ENCODE data around the gene CADPS. TPM values are rescaled to one million over a fixed set of nuclear protein-coding genes. Genes with fewer than 3 reads are reported as not detected.

CADPS gene
- total and polyA plus RNA-seq, 8 donors = 16.1 to 112 (median 26.0) TPM

DNA sequence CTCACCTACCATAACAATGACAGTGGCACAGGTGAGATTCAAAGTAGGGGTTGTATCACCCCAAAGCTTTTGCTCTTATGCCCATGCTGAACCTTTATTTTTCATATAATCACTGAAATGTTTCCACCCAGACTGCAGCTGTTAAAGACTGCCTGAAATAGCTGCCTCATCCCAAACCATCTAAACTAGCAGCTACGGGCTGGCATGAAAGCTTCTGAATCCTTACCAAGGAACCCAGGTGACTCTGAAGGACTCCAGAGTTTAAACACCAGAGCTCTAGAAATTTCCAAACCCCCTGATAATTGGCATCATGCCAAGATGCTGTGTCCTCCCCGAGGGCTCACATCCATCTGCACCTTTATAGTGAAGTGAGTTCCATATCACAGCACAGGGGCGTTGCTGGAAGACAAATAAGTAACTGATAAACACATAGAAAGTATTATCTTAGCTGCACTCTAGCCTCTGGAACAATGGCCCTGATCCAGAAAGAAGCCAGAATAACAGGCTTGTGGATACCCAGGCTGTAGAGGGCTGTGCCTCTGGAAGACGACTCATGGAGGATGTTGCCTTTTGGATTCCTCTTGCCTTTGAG is 238.9 kb downstream of the CADPS start:
- WGBS, 2 donors = 33 to 37% methylated on average over 4 of the region's 4 CpGs
- no peak for ATAC-seq
- H3K36me3 ChIP-seq = no peaks in the 10 kb centered on the region
- no peak for DNase-seq
- FAIRE-seq = no peak
- no peak overlapping the region for H3K4me3 ChIP-seq
- intact Hi-C loops (cut with DNase I) = no loop called here
- no peaks in the 10 kb centered on the region for H3K27me3 ChIP-seq
- no peak overlapping the region for H3K27ac ChIP-seq
- no peaks in the 10 kb centered on the region for H3K4me1 ChIP-seq
- H3K9me3 ChIP-seq = no peaks in the 10 kb centered on the region
- TF ChIP-seq, protein P1, sequence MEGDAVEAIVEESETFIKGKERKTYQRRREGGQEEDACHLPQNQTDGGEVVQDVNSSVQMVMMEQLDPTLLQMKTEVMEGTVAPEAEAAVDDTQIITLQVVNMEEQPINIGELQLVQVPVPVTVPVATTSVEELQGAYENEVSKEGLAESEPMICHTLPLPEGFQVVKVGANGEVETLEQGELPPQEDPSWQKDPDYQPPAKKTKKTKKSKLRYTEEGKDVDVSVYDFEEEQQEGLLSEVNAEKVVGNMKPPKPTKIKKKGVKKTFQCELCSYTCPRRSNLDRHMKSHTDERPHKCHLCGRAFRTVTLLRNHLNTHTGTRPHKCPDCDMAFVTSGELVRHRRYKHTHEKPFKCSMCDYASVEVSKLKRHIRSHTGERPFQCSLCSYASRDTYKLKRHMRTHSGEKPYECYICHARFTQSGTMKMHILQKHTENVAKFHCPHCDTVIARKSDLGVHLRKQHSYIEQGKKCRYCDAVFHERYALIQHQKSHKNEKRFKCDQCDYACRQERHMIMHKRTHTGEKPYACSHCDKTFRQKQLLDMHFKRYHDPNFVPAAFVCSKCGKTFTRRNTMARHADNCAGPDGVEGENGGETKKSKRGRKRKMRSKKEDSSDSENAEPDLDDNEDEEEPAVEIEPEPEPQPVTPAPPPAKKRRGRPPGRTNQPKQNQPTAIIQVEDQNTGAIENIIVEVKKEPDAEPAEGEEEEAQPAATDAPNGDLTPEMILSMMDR (IDR thresholded peaks at IDR 0.05) = no peak

GRCh38 chr3:62632510-62633294 is 242.5 kb downstream of the CADPS start:
- intact Hi-C loops (cut with DNase I) = no loop called here
- peak in 1 of 4 donors; percentile 30 for ATAC-seq

DNA sequence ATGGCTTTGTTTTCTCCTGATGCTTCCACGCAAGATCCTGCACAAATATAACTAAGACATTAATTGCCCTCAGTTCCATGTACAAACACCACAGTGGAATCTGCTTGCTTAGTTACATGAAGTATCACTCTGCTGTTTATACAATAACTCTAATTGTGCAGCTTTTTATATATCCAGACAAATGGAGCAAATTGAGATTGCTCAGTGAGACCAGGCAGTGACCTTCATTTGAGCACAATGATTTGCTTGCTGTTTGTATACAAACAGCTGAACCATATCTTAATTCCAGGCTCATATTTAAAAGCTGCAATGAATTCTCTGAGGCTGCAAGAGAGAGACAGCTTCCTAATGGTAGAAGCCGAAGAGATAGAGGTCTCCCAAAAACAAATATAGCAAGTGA is 243.7 kb downstream of the CADPS start:
- DNase-seq (no peak), FAIRE-seq (no peak), ATAC-seq (peak in 2 of 4 donors; percentile 57 to 69)
- H3K4me3 ChIP-seq = no peak overlapping the region
- 66 to 81% methylated on average over 2 of the region's 2 CpGs for WGBS, 2 donors
- H3K4me1 ChIP-seq = no peaks in the 10 kb centered on the region
- TF ChIP-seq, protein P1 (IDR thresholded peaks at IDR 0.05) = no peak
- H3K27me3 ChIP-seq = no peaks in the 10 kb centered on the region
- no peaks in the 10 kb centered on the region for H3K9me3 ChIP-seq
- intact Hi-C loops (cut with DNase I) = no loop called here
- no peaks in the 10 kb centered on the region for H3K36me3 ChIP-seq
- H3K27ac ChIP-seq = no peak overlapping the region

More at GRCh38 chr3:62632510-62633294, 242.5 kb downstream of the CADPS start:
- H3K9me3 ChIP-seq = no peaks in the 10 kb centered on the region
- DNase-seq (no peak), FAIRE-seq (no peak)
- H3K4me3 ChIP-seq = no peak overlapping the region
- no peaks in the 10 kb centered on the region for H3K4me1 ChIP-seq
- H3K27me3 ChIP-seq = no peaks in the 10 kb centered on the region
- no peak overlapping the region for H3K27ac ChIP-seq
- TF ChIP-seq, protein P1 (IDR thresholded peaks at IDR 0.05) = no peak
- no peaks in the 10 kb centered on the region for H3K36me3 ChIP-seq
- WGBS, 2 donors = 30 to 37% methylated on average over 11 of the region's 11 CpGs

DNA sequence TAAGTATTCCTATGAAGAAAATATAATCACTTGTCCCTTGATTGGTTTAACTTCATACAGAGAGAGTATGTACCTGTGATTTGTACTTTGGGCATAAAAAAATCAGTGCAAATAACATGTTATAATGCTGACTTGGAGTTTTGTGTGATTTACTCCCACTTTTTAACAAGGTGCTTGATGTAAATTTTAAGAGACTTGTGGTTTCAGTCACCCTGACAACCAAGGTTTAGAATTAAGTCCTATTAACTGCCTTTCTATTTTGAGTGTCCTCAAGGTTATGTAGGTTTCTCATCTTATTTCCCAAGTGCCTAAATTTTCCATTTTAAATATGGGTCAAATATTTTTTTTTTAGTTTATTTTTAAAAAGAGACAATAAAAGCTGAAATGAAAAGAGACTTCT is 244.6 kb downstream of the CADPS start:
- H3K4me3 ChIP-seq = no peak overlapping the region
- FAIRE-seq (no peak), ATAC-seq (no peak), DNase-seq (no peak)
- H3K9me3 ChIP-seq = no peaks in the 10 kb centered on the region
- intact Hi-C loops (cut with DNase I) = no loop called here
- TF ChIP-seq, protein P1 (IDR thresholded peaks at IDR 0.05) = no peak
- H3K27ac ChIP-seq = no peak overlapping the region
- no peaks in the 10 kb centered on the region for H3K36me3 ChIP-seq
- H3K27me3 ChIP-seq = no peaks in the 10 kb centered on the region
- H3K4me1 ChIP-seq = no peaks in the 10 kb centered on the region

DNA sequence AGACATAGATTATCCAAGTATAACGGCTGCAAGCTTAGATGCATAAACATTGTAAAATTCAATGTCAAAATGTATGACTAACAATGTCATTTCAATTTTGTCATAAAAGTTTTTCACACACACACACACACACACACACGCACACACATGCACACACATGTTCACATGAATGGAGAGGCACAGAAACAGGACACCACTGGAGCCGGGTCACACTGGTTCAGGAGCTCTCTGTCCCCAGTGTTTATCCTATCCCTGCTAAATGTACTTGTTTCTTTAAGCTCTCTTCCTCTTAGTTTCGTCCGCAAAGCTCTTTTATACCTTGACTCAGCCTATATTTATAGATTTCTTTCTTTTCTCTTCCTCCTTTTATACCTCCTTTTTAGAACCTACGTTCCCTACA is 249.9 kb downstream of the CADPS start:
- H3K27ac ChIP-seq = no peak overlapping the region
- DNase-seq (no peak), FAIRE-seq (no peak), ATAC-seq (no peak)
- 24 to 28% methylated on average over 6 of the region's 6 CpGs for WGBS, 2 donors
- no peaks in the 10 kb centered on the region for H3K36me3 ChIP-seq
- H3K9me3 ChIP-seq = no peaks in the 10 kb centered on the region
- intact Hi-C loops (cut with DNase I) = loop anchor here in 1 of 3 donors (10.0 kb wide), 1 partner anchor 600 kb away; no protein-coding TSS in a partner anchor
- no peak overlapping the region for H3K4me3 ChIP-seq
- H3K27me3 ChIP-seq = no peaks in the 10 kb centered on the region
- H3K4me1 ChIP-seq = no peaks in the 10 kb centered on the region
- TF ChIP-seq, protein P1 (IDR thresholded peaks at IDR 0.05) = no peak
